ENCODE results near the gene SPECC1L.
A peak's percentile ranks its signal among the peaks of the same experiment; 100 is the strongest.
"Not testable (repeated sequence)": the region's sequence is repeated elsewhere in the genome, so short reads cannot be mapped to it uniquely, and the experiment has no call there.

SPECC1L gene

DNA sequence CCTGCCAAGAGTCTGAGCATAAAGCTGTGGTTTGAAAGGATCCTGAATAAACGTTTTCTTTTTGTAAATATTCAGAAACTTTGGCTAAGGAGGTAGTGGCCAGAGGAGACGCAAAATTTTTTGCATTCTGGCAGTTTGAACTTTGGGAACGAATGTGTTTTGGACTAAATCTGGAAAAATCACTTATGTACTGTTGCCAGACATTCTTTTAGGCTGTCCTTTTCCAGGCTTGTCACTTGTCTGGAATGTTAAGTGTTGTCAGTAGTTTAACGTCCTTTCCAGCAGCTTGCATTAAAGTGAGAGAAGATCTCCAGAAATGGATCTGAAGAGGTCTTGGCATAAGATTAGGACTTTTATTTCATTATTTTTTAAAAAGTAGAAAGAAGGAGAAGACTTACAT lies 18.5 kb downstream of the SPECC1L start:
- DNase-seq, result peak; percentile 25

DNA sequence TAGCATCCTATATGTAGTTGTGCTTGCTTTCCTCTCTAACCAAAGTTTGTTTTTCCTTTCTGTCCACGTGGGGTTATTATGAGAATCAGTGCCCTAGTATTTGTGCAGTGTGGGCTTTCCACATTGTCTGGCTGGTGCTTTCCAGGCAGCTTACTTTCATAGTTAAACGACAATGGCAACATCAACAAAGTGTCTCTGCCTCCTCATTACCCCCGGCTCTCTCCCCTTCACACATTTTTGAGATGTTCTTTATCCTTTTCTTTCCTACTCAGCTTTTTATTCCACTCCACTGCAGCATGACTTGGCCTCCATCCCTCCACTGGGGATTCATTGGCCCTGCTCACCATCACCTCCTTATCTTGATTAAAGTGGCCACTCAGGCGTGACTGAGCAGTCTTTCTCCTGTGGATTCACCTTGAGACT lies 19.1 kb downstream of the SPECC1L start:
- no peak for DNase-seq

DNA sequence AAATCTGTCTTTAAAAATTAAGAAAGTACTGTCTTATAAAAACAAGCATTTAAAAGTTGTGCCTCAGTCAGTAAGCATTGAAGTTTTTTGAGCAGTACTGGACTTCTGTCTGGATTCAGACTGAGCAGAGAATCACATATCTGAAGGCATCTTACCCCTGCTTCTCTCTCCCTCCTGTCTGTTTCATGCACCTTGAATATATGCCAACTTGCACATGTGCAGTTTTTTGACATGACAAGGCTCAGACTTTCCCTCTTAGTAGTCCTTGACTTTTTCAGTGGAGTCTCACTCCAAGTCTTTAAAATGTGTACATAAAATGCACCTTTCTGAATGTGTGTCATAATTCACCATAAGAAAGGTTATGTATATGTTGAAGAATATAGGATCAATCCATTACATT lies 19.8 kb downstream of the SPECC1L start:
- no peak for DNase-seq

DNA sequence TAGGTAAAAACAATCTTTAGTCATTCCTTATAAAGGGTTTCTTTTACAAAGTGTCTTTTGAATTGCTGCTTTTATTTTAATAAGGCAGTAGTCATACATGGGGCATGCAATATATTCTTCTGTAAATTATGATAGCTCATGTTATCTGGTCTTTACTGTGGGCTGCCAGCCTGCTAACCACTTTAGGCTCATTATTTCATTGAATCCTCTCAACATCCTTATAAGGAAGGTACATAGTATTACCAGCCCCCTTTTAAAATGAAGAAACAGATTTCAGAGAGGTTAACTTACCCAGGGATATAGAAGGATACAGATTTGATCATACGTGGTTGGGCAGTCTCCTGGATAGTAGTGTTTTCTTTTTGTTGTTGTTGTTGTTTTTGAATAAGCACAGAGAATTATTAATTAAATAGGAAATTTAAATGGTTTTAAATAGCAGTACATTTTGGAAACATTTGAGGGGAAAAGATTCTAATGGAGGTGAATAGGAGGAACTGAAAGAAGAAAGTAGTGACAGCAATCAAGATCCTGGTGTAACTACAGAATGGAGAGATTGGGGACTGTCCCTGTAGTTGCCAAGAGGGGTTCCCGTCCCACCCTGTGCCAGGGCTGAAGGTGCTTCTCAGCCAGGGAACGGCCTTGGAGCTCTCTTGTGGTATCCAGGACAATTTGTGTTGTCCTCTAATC lies 21.0 kb downstream of the SPECC1L start:
- no peak for DNase-seq

DNA sequence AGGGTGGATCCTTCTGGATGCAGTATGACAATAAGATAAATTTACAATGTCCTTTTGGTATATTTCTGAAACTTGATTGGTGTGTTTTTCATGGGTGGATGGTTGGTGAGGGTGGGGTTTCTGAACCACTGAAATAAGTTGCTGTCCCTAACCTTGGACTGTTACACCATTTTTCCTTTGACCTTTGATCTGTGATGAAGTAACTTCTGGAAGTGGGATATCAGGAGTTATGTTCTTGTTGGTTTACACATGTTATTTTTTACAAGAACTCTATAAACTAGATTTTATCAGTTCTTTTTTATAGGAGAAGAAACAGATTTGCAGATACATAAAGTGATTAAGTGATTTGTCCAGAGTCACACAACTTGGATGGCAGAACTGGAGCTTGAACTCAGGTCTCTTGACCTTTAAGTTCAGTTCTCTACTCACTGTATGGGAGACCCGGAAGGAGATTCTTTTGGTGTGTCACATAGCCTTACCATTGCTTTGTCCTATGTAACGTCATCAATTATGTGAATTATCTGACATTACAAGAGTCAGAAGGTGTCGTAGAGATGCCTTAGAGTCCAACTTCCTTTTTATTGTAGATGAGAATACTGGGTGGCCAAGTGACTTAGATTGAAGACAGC lies 21.7 kb downstream of the SPECC1L start:
- DNase-seq, result not testable (repeated sequence)

DNA sequence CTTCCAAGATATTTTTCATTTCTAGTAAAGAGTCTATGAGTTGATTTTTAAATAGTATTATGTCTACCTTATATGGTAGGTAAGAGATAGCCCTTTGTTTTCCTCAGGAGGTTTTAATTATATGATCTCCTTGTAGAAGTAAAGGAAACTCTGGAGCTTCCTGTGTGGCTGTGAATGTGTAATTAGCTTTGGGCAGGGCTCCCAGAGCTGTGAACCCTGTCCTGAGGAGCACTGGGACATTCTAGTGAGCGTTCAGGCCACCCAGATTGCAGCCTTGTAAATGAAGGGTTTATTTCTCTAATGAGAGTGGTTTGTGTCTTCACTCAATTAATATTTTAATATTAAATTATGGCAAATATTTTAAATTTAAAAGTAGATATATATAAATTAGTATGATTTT lies 24.3 kb downstream of the SPECC1L start:
- not testable (repeated sequence) for DNase-seq

DNA sequence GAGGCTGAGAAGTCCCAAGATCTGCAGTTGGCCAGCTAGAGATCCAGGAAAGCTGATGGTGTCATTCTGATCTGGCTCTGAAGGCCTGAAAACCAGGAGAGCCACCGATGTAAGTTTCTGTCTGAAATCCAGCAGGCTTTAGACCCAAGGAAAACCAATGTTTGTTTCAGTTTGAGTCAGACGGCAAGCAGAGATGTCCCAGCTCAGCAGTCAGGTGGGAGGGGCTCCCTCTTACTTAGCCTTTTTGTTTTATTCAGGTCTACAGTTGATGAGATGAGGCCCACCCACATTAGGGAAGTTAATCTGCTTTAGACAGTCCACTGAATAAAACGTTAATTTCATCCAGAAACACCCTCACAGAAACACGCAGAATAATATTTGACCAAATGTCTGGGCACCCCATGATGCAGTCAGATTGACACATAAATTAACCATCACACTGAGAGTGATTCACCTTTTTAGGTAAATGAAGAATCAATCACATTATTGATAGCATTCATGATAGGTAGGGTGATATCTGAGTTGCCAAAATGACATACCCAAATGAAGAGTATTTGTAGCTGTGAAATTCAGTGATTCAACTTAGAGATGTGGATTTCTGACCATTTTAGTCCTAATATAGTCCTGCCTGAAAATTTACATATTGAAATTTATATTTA lies 28.0 kb downstream of the SPECC1L start:
- not testable (repeated sequence) for DNase-seq

DNA sequence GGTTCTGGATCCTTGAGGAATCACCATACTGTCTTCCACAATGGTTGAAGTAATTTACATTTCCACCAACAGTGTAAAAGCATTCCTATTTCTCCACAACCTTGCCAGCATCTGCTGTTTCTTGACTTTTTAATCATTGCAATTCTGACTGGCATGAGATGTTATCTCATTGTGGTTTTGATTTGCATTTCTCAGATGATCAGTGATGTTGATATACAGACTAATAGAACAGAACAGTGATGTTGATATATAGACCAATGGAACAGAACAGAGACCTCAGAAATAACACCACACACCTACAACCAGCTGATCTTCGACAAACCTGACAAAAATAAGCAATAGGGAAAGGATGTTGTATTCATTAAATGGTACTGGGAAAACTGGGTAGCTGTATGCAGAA lies 29.9 kb downstream of the SPECC1L start:
- DNase-seq, result not testable (repeated sequence)

DNA sequence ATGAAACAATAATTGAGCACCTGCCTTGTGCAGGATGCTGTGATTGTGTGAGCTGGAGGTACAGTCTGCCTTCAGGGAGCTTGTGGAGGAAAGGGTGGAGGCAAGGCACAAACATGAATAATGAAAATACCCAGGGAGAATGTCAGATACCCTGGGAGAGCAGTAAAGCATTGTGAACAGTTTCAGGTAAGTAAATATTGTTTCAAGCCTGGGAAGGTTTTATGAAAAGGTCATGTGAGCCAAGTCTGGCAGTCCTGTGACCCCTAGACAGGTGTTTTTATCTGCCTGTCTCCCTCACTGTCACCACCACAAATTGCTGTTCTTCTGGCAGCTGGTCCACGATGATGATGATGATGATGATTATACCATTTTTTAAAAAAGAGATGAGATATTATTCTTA lies 32.0 kb downstream of the SPECC1L start:
- no peak for DNase-seq

DNA sequence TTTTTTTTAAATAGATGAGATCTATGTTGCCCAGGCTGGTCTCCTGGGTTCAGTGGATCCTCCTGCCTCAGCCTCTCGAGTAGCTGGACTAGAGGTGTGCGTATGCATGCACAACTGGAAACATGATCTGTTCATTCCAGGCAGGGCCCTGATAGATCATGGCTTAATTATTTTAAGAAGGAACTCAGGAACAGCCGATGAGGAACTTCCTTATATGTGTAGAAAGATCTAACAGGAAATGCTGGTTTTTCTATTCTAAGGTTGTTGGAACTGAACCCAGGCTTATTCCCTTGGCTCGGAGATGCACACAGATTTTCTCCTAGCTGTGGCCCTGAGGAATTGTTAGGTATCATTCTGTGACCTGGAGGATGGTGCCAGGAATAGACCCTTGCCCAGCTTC lies 32.4 kb downstream of the SPECC1L start:
- no peak for DNase-seq

DNA sequence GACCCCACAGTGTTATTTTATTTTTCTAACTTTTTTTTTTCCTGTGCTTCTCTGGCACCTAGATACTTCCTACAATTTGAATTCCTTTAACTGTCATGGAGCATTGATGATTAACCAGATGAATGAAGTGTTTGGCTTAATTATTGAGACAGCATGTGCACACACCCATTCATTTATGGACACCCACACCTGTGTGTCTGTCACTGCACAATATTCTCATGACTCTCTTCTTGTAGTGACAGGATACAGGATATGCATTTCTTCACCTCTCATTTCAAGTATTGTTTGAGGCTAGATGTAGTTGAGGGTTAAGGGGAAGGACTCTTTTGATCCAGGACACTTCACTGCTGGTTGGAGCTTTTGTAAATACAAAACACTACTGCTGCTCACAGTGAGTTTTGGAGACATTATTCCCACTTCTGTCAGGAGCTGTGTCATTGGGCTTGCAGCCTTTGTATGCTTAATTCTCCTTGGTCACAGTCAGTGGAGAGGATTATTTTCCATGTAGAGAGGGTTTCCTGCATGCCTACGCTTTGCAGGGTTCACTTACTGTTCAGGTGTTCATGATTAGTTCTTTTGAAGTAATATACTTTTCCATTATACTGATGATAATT lies 33.5 kb downstream of the SPECC1L start:
- DNase-seq, result no peak

DNA sequence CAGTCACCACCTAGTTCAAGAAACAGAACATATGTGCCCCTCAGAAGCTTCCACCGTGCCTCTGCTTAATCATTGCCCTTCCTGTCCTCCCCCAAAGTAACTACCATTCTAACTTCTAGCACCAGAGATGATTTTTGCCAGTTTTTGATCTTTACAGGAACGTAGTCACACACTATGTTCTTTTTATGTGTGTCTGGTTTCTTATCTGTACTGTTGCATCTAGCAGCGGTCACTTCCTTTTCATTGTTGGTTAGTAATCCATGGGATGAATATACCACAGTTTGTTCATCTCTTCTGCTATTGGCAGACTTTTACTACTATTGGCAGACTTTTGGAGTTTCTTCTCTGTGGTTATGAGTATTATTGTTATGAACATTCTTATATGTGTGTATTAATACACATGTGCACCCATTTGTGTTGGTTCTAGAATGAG lies 34.6 kb downstream of the SPECC1L start:
- no peak for DNase-seq

DNA sequence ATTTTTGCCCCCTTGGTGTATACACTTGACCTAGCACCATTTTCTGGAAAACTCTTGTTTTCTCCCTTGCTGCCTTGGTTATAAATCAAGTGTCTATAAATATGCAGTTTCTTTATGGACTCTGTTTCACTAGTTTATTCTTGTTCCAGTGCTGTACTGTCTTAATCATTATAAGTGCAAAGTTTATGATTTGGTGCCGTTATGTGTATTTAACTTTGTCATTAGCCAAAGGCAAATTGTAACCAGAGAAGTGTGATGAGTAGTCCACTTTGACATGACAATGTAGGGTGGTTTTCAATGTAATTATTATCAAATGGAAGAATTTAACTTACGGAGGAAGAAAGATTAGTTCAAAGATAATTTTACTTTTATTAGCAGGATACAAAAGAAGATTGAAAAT lies 40.3 kb downstream of the SPECC1L start:
- DNase-seq, result no peak

DNA sequence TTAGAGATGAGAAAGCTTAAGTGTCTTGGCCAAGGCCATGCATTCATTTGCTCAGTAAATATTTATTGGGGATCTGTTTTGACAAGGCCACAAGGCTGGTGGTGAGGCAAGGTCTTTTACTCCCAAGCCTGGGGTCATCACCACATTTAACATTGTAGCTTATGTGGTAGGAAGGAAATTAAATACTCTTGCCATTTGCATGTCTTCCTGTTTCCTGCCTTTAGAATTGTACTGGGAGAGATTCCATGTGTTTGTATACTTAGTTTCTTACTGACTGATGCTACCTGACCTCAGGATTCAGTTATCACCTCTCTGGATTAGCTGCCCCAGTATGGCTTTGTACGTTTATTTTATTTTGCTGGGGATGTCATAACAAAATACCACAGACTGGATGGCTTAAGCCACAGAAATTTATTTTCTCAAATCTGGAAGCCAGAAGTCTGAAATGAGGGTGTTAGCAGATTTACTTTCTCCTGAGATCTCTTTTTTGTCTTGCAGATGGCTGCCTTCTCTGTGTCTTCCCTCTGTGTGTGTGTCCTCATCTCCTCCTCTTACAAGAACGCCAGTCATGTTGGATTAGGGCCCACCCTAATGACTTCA lies 44.8 kb downstream of the SPECC1L start:
- no peak for DNase-seq

DNA sequence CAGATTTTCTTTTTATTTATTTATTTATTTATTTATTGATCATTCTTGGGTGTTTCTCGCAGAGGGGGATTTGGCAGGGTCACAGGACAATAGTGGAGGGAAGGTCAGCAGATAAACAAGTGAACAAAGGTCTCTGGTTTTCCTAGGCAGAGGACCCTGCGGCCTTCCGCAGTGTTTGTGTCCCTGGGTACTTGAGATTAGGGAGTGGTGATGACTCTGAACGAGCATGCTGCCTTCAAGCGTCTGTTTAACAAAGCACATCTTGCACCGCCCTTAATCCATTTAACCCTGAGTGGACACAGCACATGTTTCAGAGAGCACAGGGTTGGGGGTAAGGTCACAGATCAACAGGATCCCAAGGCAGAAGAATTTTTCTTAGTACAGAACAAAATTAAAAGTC lies 45.6 kb downstream of the SPECC1L start:
- not testable (repeated sequence) for DNase-seq

DNA sequence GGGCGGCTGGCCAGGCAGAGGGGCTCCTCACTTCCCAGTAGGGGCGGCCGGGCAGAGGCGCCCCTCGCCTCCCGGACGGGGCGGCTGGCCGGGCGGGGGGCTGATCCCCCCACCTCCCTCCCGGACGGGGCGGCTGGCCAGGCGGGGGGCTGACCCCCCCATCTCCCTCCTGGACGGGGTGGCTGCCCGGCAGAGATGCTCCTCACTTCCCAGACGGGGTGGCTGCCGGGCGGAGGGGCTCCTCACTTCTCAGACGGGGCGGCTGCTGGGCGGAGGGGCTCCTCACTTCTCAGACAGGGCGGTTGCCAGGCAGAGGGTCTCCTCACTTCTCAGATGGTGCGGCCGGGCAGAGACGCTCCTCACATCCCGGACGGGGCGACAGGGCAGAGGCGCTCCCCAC lies 46.9 kb downstream of the SPECC1L start:
- DNase-seq, result not testable (repeated sequence)

DNA sequence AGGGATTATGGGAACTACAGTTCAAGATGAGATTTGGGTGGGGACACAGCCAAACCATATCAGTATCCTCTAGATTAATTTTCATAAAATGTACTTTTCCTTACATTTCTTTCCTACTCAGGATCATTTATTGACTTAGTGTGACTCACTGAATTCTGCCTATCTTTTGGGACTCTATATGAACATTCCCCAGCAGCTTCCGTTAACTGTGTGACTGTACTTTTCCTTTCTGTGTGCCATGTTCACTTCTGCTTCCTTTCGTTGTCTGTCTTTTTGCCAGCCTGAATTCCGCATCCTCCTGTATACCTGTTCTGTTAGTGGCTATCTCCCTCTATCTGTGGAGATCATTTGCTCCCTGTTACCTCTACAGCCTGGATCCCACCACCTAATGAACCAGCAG lies 48.8 kb downstream of the SPECC1L start:
- DNase-seq, result no peak

DNA sequence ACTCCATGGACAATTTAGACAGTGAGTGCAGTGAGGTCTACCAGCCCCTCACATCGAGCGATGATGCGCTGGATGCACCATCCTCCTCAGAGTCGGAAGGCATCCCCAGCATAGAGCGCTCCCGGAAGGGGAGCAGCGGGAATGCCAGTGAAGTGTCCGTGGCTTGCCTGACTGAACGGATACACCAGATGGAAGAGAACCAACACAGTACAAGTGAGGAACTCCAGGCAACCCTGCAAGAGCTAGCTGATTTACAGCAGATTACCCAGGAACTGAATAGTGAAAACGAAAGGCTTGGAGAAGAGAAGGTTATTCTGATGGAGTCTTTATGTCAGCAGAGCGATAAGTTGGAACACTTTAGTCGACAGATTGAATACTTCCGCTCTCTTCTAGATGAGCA lies 51.4 kb downstream of the SPECC1L start:
- DNase-seq, result no peak

DNA sequence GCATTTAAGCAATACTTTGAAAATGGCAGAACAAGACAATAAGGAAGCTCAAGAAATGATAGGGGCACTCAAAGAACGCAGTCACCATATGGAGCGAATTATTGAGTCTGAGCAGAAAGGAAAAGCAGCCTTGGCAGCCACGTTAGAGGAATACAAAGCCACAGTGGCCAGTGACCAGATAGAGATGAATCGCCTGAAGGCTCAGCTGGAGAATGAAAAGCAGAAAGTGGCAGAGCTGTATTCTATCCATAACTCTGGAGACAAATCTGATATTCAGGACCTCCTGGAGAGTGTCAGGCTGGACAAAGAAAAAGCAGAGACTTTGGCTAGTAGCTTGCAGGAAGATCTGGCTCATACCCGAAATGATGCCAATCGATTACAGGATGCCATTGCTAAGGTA lies 51.9 kb downstream of the SPECC1L start:
- DNase-seq, result no peak

DNA sequence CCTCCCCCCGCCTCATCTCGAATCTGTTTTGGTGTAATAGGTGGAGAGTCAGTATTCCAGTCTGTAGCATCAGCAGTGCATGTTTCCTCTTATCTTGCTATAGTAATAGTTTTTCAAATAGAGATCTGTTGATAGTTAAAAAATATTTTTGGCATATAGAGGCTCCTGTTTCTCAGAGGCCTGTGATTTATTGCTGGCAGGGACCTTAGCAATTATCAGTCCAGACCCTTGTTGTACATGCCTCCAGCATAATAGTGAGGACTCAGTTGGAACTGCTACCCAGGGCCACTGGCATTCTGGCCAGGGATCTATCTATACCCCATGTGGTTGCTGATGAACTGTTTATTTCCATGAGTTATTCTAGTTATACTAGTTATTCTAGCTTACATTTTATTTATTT lies 52.6 kb downstream of the SPECC1L start:
- DNase-seq, result no peak

DNA sequence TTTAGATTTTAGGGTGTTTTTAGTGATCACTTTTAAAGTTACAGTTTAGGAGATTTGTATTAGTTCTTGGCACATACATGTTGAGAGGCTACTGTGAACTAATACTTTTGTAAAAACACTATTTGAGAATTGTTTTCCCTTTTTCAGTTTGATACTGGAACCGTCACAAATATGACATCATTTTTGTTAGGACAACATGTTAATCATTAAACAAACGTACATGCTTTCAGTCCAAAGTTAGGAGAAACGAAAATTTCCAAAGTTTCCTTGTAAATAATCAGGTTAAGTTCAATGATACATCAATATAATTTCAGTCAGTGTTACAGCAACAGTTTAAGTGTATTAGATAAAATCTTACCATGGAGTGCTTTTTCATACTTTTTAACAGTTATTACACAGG lies 53.1 kb downstream of the SPECC1L start:
- no peak for DNase-seq

DNA sequence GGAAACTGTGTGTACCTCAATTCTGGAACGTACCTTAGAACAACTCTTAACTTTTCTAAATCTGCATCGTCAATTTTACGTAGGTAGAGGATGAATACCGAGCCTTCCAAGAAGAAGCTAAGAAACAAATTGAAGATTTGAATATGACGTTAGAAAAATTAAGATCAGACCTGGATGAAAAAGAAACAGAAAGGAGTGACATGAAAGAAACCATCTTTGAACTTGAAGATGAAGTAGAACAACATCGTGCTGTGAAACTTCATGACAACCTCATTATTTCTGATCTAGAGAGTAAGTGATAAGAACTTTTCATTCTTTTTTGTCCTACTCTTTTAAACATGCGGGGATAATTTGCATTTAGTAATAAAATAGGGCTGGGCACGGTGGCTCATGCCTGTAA lies 53.5 kb downstream of the SPECC1L start:
- DNase-seq, result no peak

DNA sequence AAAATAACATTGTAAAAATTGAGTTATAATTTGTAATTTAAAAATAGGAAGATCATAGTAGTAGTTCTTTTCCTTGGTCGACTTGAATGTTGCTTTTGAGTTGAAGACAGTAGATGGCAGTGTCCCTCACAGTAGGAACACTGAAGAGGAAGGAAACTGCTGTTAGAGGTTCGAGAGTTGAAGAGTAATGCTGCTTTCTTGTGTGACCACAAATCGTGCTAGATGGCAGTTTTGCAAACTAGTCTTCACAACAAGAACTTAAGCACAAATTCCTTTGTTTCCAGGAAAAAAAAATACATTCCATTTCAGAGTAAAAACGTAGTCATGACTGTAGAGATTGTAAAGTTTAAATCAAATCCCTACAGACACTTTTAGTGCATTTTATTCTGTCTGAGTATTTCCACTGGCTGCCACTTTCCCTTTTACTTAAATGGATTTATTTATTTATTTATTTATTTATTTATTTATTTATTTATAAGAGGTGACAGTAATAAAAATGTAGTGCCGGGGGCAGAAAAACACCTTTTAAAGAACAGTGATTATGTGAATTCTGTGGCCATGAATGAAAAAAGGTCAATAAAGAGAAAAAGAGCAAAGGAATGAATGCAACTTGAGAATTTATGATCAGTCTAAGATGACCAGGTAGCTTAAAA lies 54.6 kb downstream of the SPECC1L start:
- peak; percentile 49 for DNase-seq
